Upper lobe of right lung (tissue), 1 donor: ENCODE results near the gene TOGARAM2. TPM values are rescaled to one million over a fixed set of nuclear protein-coding genes. Genes with fewer than 3 reads are reported as not detected.
"Not testable (repeated sequence)": the region's sequence is repeated elsewhere in the genome, so short reads cannot be mapped to it uniquely, and the experiment has no call there.

Experiments
- ATAC-seq: fragments of 200-7000 bp; cut with Tn5 transposase; one replicate; pipeline ENCODE4 v1.9.1; 2020; ENCODE audit warnings: mild to moderate bottlenecking, moderate library complexity
- DNase-seq: peaks from one replicate; pipeline ENCODE4 v3.0.0-alpha.2; 2020
- H3K27ac ChIP-seq: fragments of 200-600 bp; one replicate; pipeline ENCODE4 v1.8.0; 2022
- H3K27me3 ChIP-seq: fragments of 200-600 bp; one replicate; pipeline ENCODE4 v1.8.0; 2022; ENCODE audit warnings: mild to moderate bottlenecking
- H3K36me3 ChIP-seq: fragments of 200-600 bp; one replicate; pipeline ENCODE4 v1.8.0; 2022
- H3K4me1 ChIP-seq: fragments of 200-600 bp; one replicate; pipeline ENCODE4 v1.8.0; 2022
- H3K4me3 ChIP-seq: fragments of 200-600 bp; one replicate; pipeline ENCODE4 v1.8.0; 2022; ENCODE audit warnings: mild to moderate bottlenecking
- H3K9me3 ChIP-seq: fragments of 200-600 bp; one replicate; pipeline ENCODE4 v1.8.0; 2022
- intact Hi-C: fragments of 100-400 bp; cut with DNase I; formaldehyde crosslinking; loops from one replicate; pipeline ENCODE4 v1.11.0; 2022
- total RNA-seq: library from RNA; stranded (reverse); fragmentation: NEBNext Ultra II Directional; extraction: Animal tissue kit (Norgen Biotek cat#: 25700); gene quantifications from one replicate; pipeline ENCODE4 v1.2.1, GENCODE V29; 2021
- TF ChIP-seq, protein P1 (sequence below): fragments of 200-600 bp; IDR thresholded peaks from one replicate; pipeline ENCODE4 v1.8.0; 2022; ENCODE audit warnings: antibody characterized with exemption
- donor health status: DM: no; HTN: yes; CAD: no; lungs with severe emphysema.

The TOGARAM2 gene
- total RNA-seq, 1 donor from 2014 or later = 0.72 TPM

- TF ChIP-seq, protein P1, sequence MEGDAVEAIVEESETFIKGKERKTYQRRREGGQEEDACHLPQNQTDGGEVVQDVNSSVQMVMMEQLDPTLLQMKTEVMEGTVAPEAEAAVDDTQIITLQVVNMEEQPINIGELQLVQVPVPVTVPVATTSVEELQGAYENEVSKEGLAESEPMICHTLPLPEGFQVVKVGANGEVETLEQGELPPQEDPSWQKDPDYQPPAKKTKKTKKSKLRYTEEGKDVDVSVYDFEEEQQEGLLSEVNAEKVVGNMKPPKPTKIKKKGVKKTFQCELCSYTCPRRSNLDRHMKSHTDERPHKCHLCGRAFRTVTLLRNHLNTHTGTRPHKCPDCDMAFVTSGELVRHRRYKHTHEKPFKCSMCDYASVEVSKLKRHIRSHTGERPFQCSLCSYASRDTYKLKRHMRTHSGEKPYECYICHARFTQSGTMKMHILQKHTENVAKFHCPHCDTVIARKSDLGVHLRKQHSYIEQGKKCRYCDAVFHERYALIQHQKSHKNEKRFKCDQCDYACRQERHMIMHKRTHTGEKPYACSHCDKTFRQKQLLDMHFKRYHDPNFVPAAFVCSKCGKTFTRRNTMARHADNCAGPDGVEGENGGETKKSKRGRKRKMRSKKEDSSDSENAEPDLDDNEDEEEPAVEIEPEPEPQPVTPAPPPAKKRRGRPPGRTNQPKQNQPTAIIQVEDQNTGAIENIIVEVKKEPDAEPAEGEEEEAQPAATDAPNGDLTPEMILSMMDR = no peak
- intact Hi-C loops = loop anchor here (10.0 kb wide), 1 partner anchor 217 kb away; no protein-coding TSS in a partner anchor
- no peak for ATAC-seq
- DNase-seq = no peak
- Histone ChIP-seq H3K4me1 (peaks cover 6% of the 10 kb centered on the region), H3K27ac (no peak overlapping the region), H3K4me3 (no peak overlapping the region), H3K36me3 (no peaks in the 10 kb centered on the region), H3K9me3 (no peaks in the 10 kb centered on the region), H3K27me3 (no peaks in the 10 kb centered on the region)
Observed at GRCh38 chr2:28977176-28977875, 3.8 kb upstream of the TOGARAM2 start.

DNA sequence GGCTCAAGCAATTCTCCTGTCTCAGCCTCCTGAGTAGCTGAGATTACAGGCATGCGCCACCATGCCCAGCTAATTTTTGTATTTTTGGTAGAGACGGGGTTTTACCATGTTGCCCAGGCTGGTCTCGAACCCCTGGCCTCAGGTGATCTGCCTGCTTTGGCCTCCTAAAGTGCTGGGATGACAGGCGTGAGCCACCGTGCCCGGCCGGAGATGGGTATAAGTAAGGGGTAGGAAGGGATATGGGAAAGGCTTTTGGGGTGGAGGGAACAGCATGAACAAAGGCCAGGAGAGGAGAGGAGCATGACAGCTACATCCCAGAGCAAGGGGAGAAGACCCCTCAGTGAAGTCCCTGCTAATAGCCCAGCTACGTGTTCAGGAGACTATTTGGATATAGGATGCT is 3.1 kb upstream of the TOGARAM2 start:
- H3K4me1 ChIP-seq, DNase-seq, ATAC-seq, H3K36me3 ChIP-seq, H3K27me3 ChIP-seq, H3K9me3 ChIP-seq, H3K4me3 ChIP-seq, H3K27ac ChIP-seq: not testable (repeated sequence)
- intact Hi-C loops = loop anchor here (10.0 kb wide), 1 partner anchor 217 kb away; no protein-coding TSS in a partner anchor

DNA sequence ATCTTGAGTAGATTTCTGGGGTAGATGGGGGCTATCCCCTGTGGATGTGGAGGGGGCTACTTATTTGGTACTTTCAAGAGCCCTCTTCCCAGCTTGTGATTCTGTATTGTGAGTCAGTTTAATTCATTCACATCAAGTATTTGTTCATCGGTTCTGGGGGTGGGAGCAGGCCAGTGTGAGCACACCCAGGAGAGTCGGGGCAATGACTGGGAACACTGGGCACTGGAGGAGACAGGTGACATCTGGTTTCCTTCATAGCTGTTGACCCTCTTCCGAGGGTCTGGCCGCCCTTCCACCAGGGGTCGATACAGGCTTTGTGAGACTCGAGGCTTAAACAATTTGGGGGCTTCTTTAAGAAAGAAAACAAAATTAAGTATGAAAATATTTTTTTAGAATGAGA is 2.5 kb upstream of the TOGARAM2 start:
- TF ChIP-seq, protein P1 = no peak
- DNase-seq = no peak
- Histone ChIP-seq H3K36me3 (no peaks in the 10 kb centered on the region), H3K27me3 (no peaks in the 10 kb centered on the region), H3K27ac (no peak overlapping the region), H3K9me3 (no peaks in the 10 kb centered on the region), H3K4me1 (peaks cover 6% of the 10 kb centered on the region), H3K4me3 (no peak overlapping the region)
- no peak for ATAC-seq
- intact Hi-C loops = loop anchor here (10.0 kb wide), 1 partner anchor 216 kb away; no protein-coding TSS in a partner anchor

DNA sequence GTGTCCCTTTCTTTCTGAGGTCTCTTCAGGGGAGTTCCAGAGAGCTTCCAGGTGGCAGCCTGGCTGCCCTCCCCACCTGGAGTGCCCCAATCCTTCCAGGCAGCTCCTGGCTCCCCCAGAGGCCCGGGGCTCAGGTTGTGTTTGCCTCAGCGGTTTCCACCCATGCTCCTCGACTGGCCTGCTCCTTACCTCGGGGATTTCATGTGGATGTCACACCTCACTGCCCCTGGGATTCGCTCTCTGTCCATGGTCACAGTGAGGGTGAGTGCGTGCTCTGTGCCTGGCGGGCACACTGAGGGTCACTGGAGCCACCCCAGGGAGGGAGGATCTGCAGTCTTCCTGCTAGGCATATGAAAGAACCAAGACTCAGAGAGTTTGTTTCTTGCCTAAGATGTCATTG is 2.1 kb upstream of the TOGARAM2 start:
- H3K4me3 ChIP-seq = no peak overlapping the region
- H3K9me3 ChIP-seq = no peaks in the 10 kb centered on the region
- no peaks in the 10 kb centered on the region for H3K36me3 ChIP-seq
- H3K4me1 ChIP-seq = peaks cover 6% of the 10 kb centered on the region
- no peak overlapping the region for H3K27ac ChIP-seq
- H3K27me3 ChIP-seq = no peaks in the 10 kb centered on the region
- DNase-seq (no peak), ATAC-seq (no peak)
- intact Hi-C loops = loop anchor here (10.0 kb wide), 1 partner anchor 216 kb away; no protein-coding TSS in a partner anchor
- TF ChIP-seq, protein P1 = no peak

GRCh38 chr2:28979576-28980366 is 1.3 kb upstream of the TOGARAM2 start:
- TF ChIP-seq, protein P1 = no peak
- DNase-seq (no peak), ATAC-seq (no peak)
- Histone ChIP-seq H3K4me3 (no peak overlapping the region), H3K27ac (no peak overlapping the region), H3K4me1 (peaks cover 6% of the 10 kb centered on the region), H3K9me3 (no peaks in the 10 kb centered on the region), H3K27me3 (no peaks in the 10 kb centered on the region), H3K36me3 (no peaks in the 10 kb centered on the region)
- intact Hi-C loops = loop anchor here (10.0 kb wide), 1 partner anchor 215 kb away; no protein-coding TSS in a partner anchor
